HL-60 (cell line): ENCODE measurements around the gene TM9SF3.

Source experiments
- GABPA ChIP-seq: IDR thresholded peaks from 2 replicates; pipeline ENCODE4 v1.6.1; 2012; ENCODE audit warnings: low read depth
- POLR2AphosphoS5 ChIP-seq: IDR thresholded peaks from 2 replicates; pipeline ENCODE4 v1.6.1; 2012; ENCODE audit warnings: low read depth
- SPI1 ChIP-seq: IDR thresholded peaks from 2 replicates; pipeline ENCODE4 v1.6.1; 2012; ENCODE audit warnings: low read depth, mild to moderate bottlenecking, borderline replicate concordance
- TF ChIP-seq, protein P1 (sequence below): IDR thresholded peaks from one replicate; pipeline ENCODE4 v1.5.1; 2011; ENCODE audit warnings: low read length, control low read depth, inconsistent platforms; ENCODE audit not compliant: insufficient read depth
- TF ChIP-seq, protein P2 (sequence below): IDR thresholded peaks from 2 replicates; pipeline ENCODE4 v1.6.1; 2012; ENCODE audit warnings: low read depth; ENCODE audit not compliant: insufficient replicate concordance

GRCh38 chr10:96516337-96516736, 70.5 kb downstream of the TM9SF3 start:
- TF ChIP-seq, protein P1, sequence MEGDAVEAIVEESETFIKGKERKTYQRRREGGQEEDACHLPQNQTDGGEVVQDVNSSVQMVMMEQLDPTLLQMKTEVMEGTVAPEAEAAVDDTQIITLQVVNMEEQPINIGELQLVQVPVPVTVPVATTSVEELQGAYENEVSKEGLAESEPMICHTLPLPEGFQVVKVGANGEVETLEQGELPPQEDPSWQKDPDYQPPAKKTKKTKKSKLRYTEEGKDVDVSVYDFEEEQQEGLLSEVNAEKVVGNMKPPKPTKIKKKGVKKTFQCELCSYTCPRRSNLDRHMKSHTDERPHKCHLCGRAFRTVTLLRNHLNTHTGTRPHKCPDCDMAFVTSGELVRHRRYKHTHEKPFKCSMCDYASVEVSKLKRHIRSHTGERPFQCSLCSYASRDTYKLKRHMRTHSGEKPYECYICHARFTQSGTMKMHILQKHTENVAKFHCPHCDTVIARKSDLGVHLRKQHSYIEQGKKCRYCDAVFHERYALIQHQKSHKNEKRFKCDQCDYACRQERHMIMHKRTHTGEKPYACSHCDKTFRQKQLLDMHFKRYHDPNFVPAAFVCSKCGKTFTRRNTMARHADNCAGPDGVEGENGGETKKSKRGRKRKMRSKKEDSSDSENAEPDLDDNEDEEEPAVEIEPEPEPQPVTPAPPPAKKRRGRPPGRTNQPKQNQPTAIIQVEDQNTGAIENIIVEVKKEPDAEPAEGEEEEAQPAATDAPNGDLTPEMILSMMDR = no peak
- TF ChIP-seq, protein P2, sequence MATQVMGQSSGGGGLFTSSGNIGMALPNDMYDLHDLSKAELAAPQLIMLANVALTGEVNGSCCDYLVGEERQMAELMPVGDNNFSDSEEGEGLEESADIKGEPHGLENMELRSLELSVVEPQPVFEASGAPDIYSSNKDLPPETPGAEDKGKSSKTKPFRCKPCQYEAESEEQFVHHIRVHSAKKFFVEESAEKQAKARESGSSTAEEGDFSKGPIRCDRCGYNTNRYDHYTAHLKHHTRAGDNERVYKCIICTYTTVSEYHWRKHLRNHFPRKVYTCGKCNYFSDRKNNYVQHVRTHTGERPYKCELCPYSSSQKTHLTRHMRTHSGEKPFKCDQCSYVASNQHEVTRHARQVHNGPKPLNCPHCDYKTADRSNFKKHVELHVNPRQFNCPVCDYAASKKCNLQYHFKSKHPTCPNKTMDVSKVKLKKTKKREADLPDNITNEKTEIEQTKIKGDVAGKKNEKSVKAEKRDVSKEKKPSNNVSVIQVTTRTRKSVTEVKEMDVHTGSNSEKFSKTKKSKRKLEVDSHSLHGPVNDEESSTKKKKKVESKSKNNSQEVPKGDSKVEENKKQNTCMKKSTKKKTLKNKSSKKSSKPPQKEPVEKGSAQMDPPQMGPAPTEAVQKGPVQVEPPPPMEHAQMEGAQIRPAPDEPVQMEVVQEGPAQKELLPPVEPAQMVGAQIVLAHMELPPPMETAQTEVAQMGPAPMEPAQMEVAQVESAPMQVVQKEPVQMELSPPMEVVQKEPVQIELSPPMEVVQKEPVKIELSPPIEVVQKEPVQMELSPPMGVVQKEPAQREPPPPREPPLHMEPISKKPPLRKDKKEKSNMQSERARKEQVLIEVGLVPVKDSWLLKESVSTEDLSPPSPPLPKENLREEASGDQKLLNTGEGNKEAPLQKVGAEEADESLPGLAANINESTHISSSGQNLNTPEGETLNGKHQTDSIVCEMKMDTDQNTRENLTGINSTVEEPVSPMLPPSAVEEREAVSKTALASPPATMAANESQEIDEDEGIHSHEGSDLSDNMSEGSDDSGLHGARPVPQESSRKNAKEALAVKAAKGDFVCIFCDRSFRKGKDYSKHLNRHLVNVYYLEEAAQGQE = no peak
- TF ChIP-seq POLR2AphosphoS5 (no peak), SPI1 (no peak), GABPA (no peak)
